B cell (primary cell): Measurements from ENCODE around the gene ASMT. TPM values are rescaled to one million over a fixed set of nuclear protein-coding genes. Genes with fewer than 3 reads are reported as not detected.

ENCODE experiments used
- ATAC-seq: fragments of 200-7000 bp; cut with Tn5 transposase; one replicate; pipeline ENCODE4 v1.10.0; 2021; ENCODE audit warnings: low read depth, mild to moderate bottlenecking, moderate number of reproducible peaks, moderate library complexity
- CTCF ChIA-PET: fragments of 350-600 bp; sonication (Branson Sonifier 250); formaldehyde crosslinking; loops from one replicate; lab custom pipeline; 2021; ENCODE audit warnings: antibody characterized with exemption, inconsistent platforms; lab: Charles Lee
- POLR2A ChIA-PET: fragments of 350-600 bp; sonication (Branson Sonifier 250); formaldehyde crosslinking; loops from one replicate; lab custom pipeline; 2021; ENCODE audit warnings: antibody characterized with exemption; lab: Charles Lee
- DNase-seq: peaks from one replicate; pipeline ENCODE4 v3.0.0; 2013
- H2AFZ ChIP-seq: 2 replicates; pipeline ENCODE4 v1.6.1; 2012; ENCODE audit warnings: mild to moderate bottlenecking, low read depth, low read length; ENCODE audit not compliant: insufficient read depth, poor library complexity, severe bottlenecking
- H3K27ac ChIP-seq, 2 donors: 1 replicate in 1 of 2; 2 replicates in 1 of 2; pipeline ENCODE4 v1.5.1; 2012 to 2013; ENCODE audit warnings: low read length in 2 of 2, mild to moderate bottlenecking in 2 of 2, moderate library complexity in 1 of 2
- H3K27me3 ChIP-seq, 4 experiments: fragments of 200-600 bp in 1 of 4; sonication (generic) in 1 of 4; replicated peaks in 1 of 4; 1 replicate in 2 of 4; 2 replicates in 2 of 4; pipeline versions ENCODE4 v1.6.1 to v1.7.0; 2013 to 2016; ENCODE audit warnings: low read length in 3 of 4, mild to moderate bottlenecking in 2 of 4, mixed read lengths in 1 of 4, moderate library complexity in 1 of 4; ENCODE audit not compliant: insufficient read depth in 4 of 4, control insufficient read depth in 3 of 4; ENCODE audit errors: control extremely low read depth in 1 of 4
- H3K36me3 ChIP-seq, 2 experiments: replicated peaks in 1 of 2; 1 replicate in 1 of 2; 2 replicates in 1 of 2; pipeline versions ENCODE4 v1.6.1 to v1.7.1; 2013; ENCODE audit warnings: low read length in 1 of 2; ENCODE audit not compliant: insufficient read depth in 2 of 2, control insufficient read depth in 1 of 2; ENCODE audit errors: control extremely low read depth in 1 of 2, extremely low read depth in 1 of 2
- H3K4me1 ChIP-seq, 2 donors: fragments of 200-600 bp in 1 of 2; sonication (generic) in 1 of 2; 1 replicate in 1 of 2; 2 replicates in 1 of 2; pipeline versions ENCODE4 v1.5.1 to v1.6.1; 2013 to 2017; ENCODE audit warnings: low read length in 2 of 2; ENCODE audit not compliant: control insufficient read depth in 2 of 2, insufficient read depth in 2 of 2
- H3K4me2 ChIP-seq: replicated peaks from 2 replicates; pipeline ENCODE3; 2012; ENCODE audit warnings: mild to moderate bottlenecking, low read depth, low read length; ENCODE audit not compliant: poor library complexity, severe bottlenecking
- H3K4me3 ChIP-seq, 5 experiments: fragments of 200-600 bp in 1 of 5; sonication (generic) in 1 of 5; 1 replicate in 3 of 5; 2 replicates in 2 of 5; pipeline versions ENCODE4 v1.5.1 to v1.7.0; 2011 to 2016; ENCODE audit warnings: low read length in 4 of 5, mild to moderate bottlenecking in 4 of 5, low read depth in 2 of 5, control low read depth in 1 of 5, moderate library complexity in 1 of 5; ENCODE audit not compliant: insufficient read depth in 1 of 5; ENCODE audit errors: control extremely low read depth in 1 of 5, extremely low read depth in 1 of 5
- H3K79me2 ChIP-seq: fragments of 200-600 bp; sonication (generic); one replicate; pipeline ENCODE4 v1.6.0; 2016; ENCODE audit warnings: low read length; ENCODE audit not compliant: control insufficient read depth, insufficient read depth
- H3K9ac ChIP-seq: fragments of 200-600 bp; sonication (generic); 2 replicates; pipeline ENCODE4 v1.6.1; 2017; ENCODE audit warnings: mild to moderate bottlenecking, low read length, moderate library complexity
- H3K9me3 ChIP-seq, 3 donors: one replicate each; pipeline versions ENCODE4 v1.6.1 to v1.7.1; 2013; ENCODE audit warnings: low read length in 2 of 3; ENCODE audit not compliant: control insufficient read depth in 2 of 3, insufficient read depth in 1 of 3; ENCODE audit errors: control extremely low read depth in 1 of 3
- H4K20me1 ChIP-seq: 2 replicates; pipeline ENCODE4 v1.6.0; 2012; ENCODE audit warnings: mild to moderate bottlenecking, low read length; ENCODE audit not compliant: insufficient read depth, control insufficient read depth, poor library complexity, severe bottlenecking
- H3K27ac Mint-ChIP-seq: one replicate; pipeline ENCODE4 v1.8.0; 2021; ENCODE audit warnings: mixed read lengths
- H3K27me3 Mint-ChIP-seq: one replicate; pipeline ENCODE4 v1.8.0; 2021; ENCODE audit warnings: mixed read lengths
- H3K4me1 Mint-ChIP-seq: one replicate; pipeline ENCODE4 v1.8.0; 2021; ENCODE audit warnings: mixed read lengths
- H3K4me3 Mint-ChIP-seq: one replicate; pipeline ENCODE4 v1.8.0; 2021; ENCODE audit warnings: mixed read lengths
- H3K9me3 Mint-ChIP-seq: one replicate; pipeline ENCODE4 v1.8.0; 2022; ENCODE audit warnings: mixed read lengths; ENCODE audit not compliant: insufficient read depth
- EZH2 ChIP-seq: IDR thresholded peaks from 2 replicates; pipeline ENCODE4 v1.6.1; 2012; ENCODE audit warnings: borderline replicate concordance, low read depth, mild to moderate bottlenecking, moderate library complexity, low read length; ENCODE audit not compliant: insufficient read depth, poor library complexity, severe bottlenecking
- WGBS: methylation state at CpG from one replicate; pipeline ENCODE4 v1.1.5; 2013; ENCODE audit warnings: missing lambda C conversion rate; ENCODE audit not compliant: insufficient coverage; 5-methylcytosine and 5-hydroxymethylcytosine counted together
- intact Hi-C: fragments of 100-400 bp; cut with micrococcal nuclease; formaldehyde crosslinking; loops from one replicate; pipeline ENCODE4 v1.10.0; 2022
- polyA plus RNA-seq: library from polyadenylated mRNA; depleted of rRNA; stranded (reverse); fragments of >200 nt; gene quantifications from 2 replicates; pipeline ENCODE4 v1.2.3, GENCODE V29; 2012
- total RNA-seq, 2 donors: library from RNA; stranded (reverse); fragments of 120-200 nt in 1 of 2; gene quantifications; 1 replicate in 1 of 2; 2 replicates in 1 of 2; pipeline versions ENCODE4 v1.2.3 to v1.2.4, GENCODE V29; 2013 to 2022
- TF ChIP-seq, protein P1 (sequence below): fragments of 200-600 bp; IDR thresholded peaks from one replicate; pipeline ENCODE4 v1.8.0; 2022; ENCODE audit warnings: antibody characterized with exemption, mild to moderate bottlenecking

ASMT gene
- total and polyA plus RNA-seq, 2 donors (not counting 1 experiment from before 2014, with no cell fraction given) = 0.63 TPM; not detected in 1

DNA sequence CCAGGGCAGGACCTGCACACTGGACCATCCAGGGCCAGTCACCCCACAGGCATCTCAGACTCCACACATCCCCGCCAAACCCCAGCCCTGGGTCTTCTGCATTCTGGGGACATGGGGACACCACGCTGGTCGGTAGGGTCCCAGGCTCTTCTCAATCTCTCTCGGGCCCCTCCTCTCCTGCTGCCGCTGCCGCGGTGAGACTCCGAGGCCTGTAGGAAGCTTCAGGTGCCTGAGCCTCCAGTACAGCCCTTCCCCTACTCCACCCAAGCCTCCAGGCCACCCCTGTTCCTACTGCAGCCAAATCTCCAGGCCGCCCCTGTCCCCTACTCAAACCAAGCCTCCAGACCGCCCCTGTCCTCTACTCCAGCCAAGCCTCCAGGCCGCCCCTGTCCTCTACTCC lies 5.5 kb upstream of the ASMT start:
- Mint-ChIP-seq H3K27me3 (no peaks in the 10 kb centered on the region), H3K27ac (no peak overlapping the region), H3K4me1 (peaks cover 4% of the 10 kb centered on the region), H3K4me3 (no peak overlapping the region), H3K9me3 (no peaks in the 10 kb centered on the region)
- Histone ChIP-seq H2AFZ (no peak overlapping the region), H3K9ac (no peak overlapping the region), H3K36me3 (peaks cover 0 to 3% of the 10 kb centered on the region in 2 experiments), H3K4me1 (peaks cover 0 to 7% of the 10 kb centered on the region in 2 donors), H3K27ac (no peak overlapping the region), H3K9me3 (no peaks in the 10 kb centered on the region), H4K20me1 (no peaks in the 10 kb centered on the region), H3K79me2 (no peaks in the 10 kb centered on the region), H3K27me3 (no peaks in the 10 kb centered on the region), H3K4me3 (no peak overlapping the region), H3K4me2 (no peak overlapping the region)
- TF ChIP-seq, protein P1, sequence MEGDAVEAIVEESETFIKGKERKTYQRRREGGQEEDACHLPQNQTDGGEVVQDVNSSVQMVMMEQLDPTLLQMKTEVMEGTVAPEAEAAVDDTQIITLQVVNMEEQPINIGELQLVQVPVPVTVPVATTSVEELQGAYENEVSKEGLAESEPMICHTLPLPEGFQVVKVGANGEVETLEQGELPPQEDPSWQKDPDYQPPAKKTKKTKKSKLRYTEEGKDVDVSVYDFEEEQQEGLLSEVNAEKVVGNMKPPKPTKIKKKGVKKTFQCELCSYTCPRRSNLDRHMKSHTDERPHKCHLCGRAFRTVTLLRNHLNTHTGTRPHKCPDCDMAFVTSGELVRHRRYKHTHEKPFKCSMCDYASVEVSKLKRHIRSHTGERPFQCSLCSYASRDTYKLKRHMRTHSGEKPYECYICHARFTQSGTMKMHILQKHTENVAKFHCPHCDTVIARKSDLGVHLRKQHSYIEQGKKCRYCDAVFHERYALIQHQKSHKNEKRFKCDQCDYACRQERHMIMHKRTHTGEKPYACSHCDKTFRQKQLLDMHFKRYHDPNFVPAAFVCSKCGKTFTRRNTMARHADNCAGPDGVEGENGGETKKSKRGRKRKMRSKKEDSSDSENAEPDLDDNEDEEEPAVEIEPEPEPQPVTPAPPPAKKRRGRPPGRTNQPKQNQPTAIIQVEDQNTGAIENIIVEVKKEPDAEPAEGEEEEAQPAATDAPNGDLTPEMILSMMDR = no peak
- TF ChIP-seq EZH2 = no peak
- ChIA-PET CTCF (no interaction called here), POLR2A (no interaction called here)
- ATAC-seq (no peak), DNase-seq (no peak)
- WGBS = 93% methylated on average over 10 of the region's 11 CpGs
- intact Hi-C loops = loop anchor here (5.0 kb wide), 1 partner anchor 38 kb away; no protein-coding TSS in a partner anchor

DNA sequence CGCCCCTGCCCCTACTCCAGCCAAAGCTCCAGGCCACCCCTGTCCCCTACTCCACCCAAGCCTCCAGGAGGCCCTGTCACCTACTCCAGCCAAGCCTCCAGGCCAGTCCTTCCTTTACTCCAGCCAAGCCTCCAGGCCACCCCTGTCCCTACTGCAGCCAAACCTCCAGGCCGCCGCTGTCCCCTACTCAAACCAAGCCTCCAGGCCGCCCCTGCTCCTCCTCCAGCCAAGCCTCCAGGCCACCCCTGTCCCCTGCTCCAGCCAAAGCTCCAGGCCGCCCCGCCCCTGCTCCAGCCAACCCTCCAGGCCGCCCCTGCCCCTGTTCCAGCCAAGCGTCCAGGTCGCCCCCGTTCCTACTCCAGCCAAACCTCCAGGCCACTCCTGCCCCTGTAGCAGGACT lies 5.1 kb upstream of the ASMT start:
- no peaks in the 10 kb centered on the region for H3K9me3 Mint-ChIP-seq
- intact Hi-C loops = loop anchor here (5.0 kb wide), 1 partner anchor 38 kb away; no protein-coding TSS in a partner anchor
- TF ChIP-seq, protein P1 = no peak

More for the DNA sequence above, 5.1 kb upstream of the ASMT start:
- Histone ChIP-seq H4K20me1 (no peaks in the 10 kb centered on the region), H3K9ac (no peak overlapping the region), H3K9me3 (no peaks in the 10 kb centered on the region), H3K79me2 (no peaks in the 10 kb centered on the region), H3K4me1 (peaks cover 0 to 7% of the 10 kb centered on the region in 2 donors), H3K36me3 (no peaks in the 10 kb centered on the region), H2AFZ (no peak overlapping the region), H3K4me2 (no peak overlapping the region), H3K4me3 (no peak overlapping the region), H3K27me3 (peaks cover 0 to 3% (median 0%) of the 10 kb centered on the region in 4 experiments), H3K27ac (no peak overlapping the region)
- 100% methylated on average over 4 of the region's 10 CpGs for WGBS
- ATAC-seq = no peak
- ChIA-PET POLR2A (no interaction called here), CTCF (no interaction called here)
- no peak for DNase-seq
- Mint-ChIP-seq H3K27ac (no peak overlapping the region), H3K27me3 (no peaks in the 10 kb centered on the region), H3K4me3 (no peak overlapping the region), H3K4me1 (peaks cover 4% of the 10 kb centered on the region)
